Neural cell (in vitro differentiated cells): ENCODE measurements around the gene NPTN. TPM values are rescaled to one million over a fixed set of nuclear protein-coding genes. Genes with fewer than 3 reads are reported as not detected.

Experiments
- H2AFZ ChIP-seq: fragments of 200-600, 300-800 bp; sonication (generic), shearing (Covaris generic); 2 replicates; pipeline ENCODE4 v1.6.0; 2014; ENCODE audit warnings: low read depth, mild to moderate bottlenecking, antibody characterized with exemption, low read length, moderate library complexity
- H3F3A ChIP-seq: fragments of 200-600 bp; shearing (Covaris generic); 2 replicates; pipeline ENCODE4 v1.6.1; 2016; ENCODE audit warnings: mild to moderate bottlenecking, moderate library complexity, mixed read lengths, antibody characterized with exemption, low read length; ENCODE audit not compliant: insufficient read depth, poor library complexity, severe bottlenecking
- H3K27ac ChIP-seq: fragments of 200-600, 300-800 bp; sonication (generic), shearing (Covaris generic); 2 replicates; pipeline ENCODE4 v1.5.1; 2014; ENCODE audit warnings: mild to moderate bottlenecking, low read length, moderate library complexity
- H3K27me3 ChIP-seq: fragments of 300-800, 200-600 bp; sonication (generic), shearing (Covaris generic); 2 replicates; pipeline ENCODE4 v1.6.0; 2014; ENCODE audit warnings: mild to moderate bottlenecking, low read depth, low read length, moderate library complexity; ENCODE audit not compliant: insufficient read depth
- H3K36me3 ChIP-seq: fragments of 300-800, 200-600 bp; sonication (generic), shearing (Covaris generic); 2 replicates; pipeline ENCODE4 v1.5.1; 2014; ENCODE audit warnings: mild to moderate bottlenecking, antibody characterized with exemption, low read length, moderate library complexity; ENCODE audit not compliant: insufficient read depth
- H3K4me2 ChIP-seq: fragments of 300-800, 200-600 bp; sonication (generic), shearing (Covaris generic); 2 replicates; pipeline ENCODE4 v1.6.0; 2014; ENCODE audit warnings: mild to moderate bottlenecking, low read length
- H3K4me3 ChIP-seq: fragments of 300-800, 200-600 bp; sonication (generic), shearing (Covaris generic); 2 replicates; pipeline ENCODE4 v1.5.1; 2014; ENCODE audit warnings: mild to moderate bottlenecking, low read length, moderate library complexity
- H3K79me2 ChIP-seq: fragments of 200-600 bp; shearing (Covaris generic); replicated peaks from 2 replicates; pipeline ENCODE4 v1.6.0; 2014; ENCODE audit warnings: mild to moderate bottlenecking, low read length, moderate library complexity; ENCODE audit not compliant: insufficient read depth
- H3K9ac ChIP-seq: fragments of 300-800, 200-600 bp; sonication (generic), shearing (Covaris generic); 2 replicates; pipeline ENCODE4 v1.6.1; 2016; ENCODE audit warnings: mild to moderate bottlenecking, low read length, mixed read lengths
- H3K9me2 ChIP-seq: fragments of 200-600 bp; shearing (Covaris generic); 2 replicates; pipeline ENCODE4 v1.6.1; 2016; ENCODE audit warnings: mild to moderate bottlenecking, low read length, mixed read lengths; ENCODE audit not compliant: insufficient read depth
- H3K9me3 ChIP-seq: fragments of 200-600, 300-800 bp; sonication (generic), shearing (Covaris generic); 2 replicates; pipeline ENCODE4 v1.6.1; 2016; ENCODE audit warnings: mild to moderate bottlenecking, mixed run types, low read length, moderate library complexity, mixed read lengths
- H4K20me1 ChIP-seq: fragments of 200-600 bp; shearing (Covaris generic); 2 replicates; pipeline ENCODE4 v1.6.1; 2016; ENCODE audit warnings: mild to moderate bottlenecking, mixed run types; ENCODE audit not compliant: insufficient read depth
- CTCF ChIP-seq: fragments of 450-650 bp; IDR thresholded peaks from 2 replicates; pipeline ENCODE4 v1.5.1; 2014; ENCODE audit warnings: antibody characterized with exemption, mild to moderate bottlenecking, moderate library complexity; ENCODE audit not compliant: poor library complexity, severe bottlenecking
- EP300 ChIP-seq: fragments of 450-650 bp; conservative IDR thresholded peaks from 2 replicates; pipeline ENCODE4 v1.6.1; 2014; ENCODE audit warnings: antibody characterized with exemption, mild to moderate bottlenecking, moderate library complexity; ENCODE audit not compliant: poor library complexity, severe bottlenecking
- EZH2 ChIP-seq: fragments of 200-600, 300-800 bp; shearing (Covaris generic), sonication (generic); IDR thresholded peaks from 2 replicates; pipeline ENCODE4 v1.6.1; 2014; ENCODE audit warnings: antibody characterized with exemption, low read length, borderline replicate concordance, mild to moderate bottlenecking; ENCODE audit not compliant: insufficient read depth, poor library complexity, severe bottlenecking
- MXI1 ChIP-seq: fragments of 450-650 bp; conservative IDR thresholded peaks from 2 replicates; pipeline ENCODE4 v1.6.1; 2014; ENCODE audit warnings: antibody characterized with exemption, mild to moderate bottlenecking; ENCODE audit not compliant: poor library complexity, severe bottlenecking
- POLR2AphosphoS5 ChIP-seq: IDR thresholded peaks from 2 replicates; pipeline ENCODE4 v1.6.1; 2012
- RAD21 ChIP-seq: fragments of 450-650 bp; conservative IDR thresholded peaks from 2 replicates; pipeline ENCODE4 v1.6.1; 2014; ENCODE audit warnings: antibody characterized with exemption, mild to moderate bottlenecking, moderate library complexity
- SMC3 ChIP-seq: fragments of 450-650 bp; conservative IDR thresholded peaks from 2 replicates; pipeline ENCODE4 v1.6.1; 2014; ENCODE audit warnings: antibody characterized with exemption, mild to moderate bottlenecking, moderate library complexity; ENCODE audit not compliant: poor library complexity
- TAF1 ChIP-seq: IDR thresholded peaks from 2 replicates; pipeline ENCODE4 v1.6.1; 2012; ENCODE audit warnings: low read depth
- polyA plus RNA-seq: library from polyadenylated mRNA; depleted of rRNA; stranded (reverse); fragments of >200 nt; gene quantifications from 2 replicates; pipeline ENCODE4 v1.2.3, GENCODE V29; 2014
- TF ChIP-seq, protein P1 (sequence below): IDR thresholded peaks from 2 replicates; pipeline ENCODE4 v1.6.1; 2012; ENCODE audit warnings: borderline replicate concordance

Gene NPTN
- polyA plus RNA-seq, 1 donor from 2014 or later: 237 TPM

GRCh38 chr15:73602992-73603391 lies 30.2 kb downstream of the NPTN start:
- Histone ChIP-seq H3K9ac (no peak overlapping the region), H2AFZ (no peak overlapping the region), H3K27me3 (no peaks in the 10 kb centered on the region), H3K9me3 (no peaks in the 10 kb centered on the region), H3K36me3 (no peaks in the 10 kb centered on the region), H3K79me2 (peaks cover 40% of the 10 kb centered on the region), H3F3A (no peaks in the 10 kb centered on the region), H3K4me3 (no peak overlapping the region), H3K4me2 (no peak overlapping the region), H3K27ac (no peak overlapping the region), H4K20me1 (no peaks in the 10 kb centered on the region), H3K9me2 (no peaks in the 10 kb centered on the region)
- TF ChIP-seq, protein P1, sequence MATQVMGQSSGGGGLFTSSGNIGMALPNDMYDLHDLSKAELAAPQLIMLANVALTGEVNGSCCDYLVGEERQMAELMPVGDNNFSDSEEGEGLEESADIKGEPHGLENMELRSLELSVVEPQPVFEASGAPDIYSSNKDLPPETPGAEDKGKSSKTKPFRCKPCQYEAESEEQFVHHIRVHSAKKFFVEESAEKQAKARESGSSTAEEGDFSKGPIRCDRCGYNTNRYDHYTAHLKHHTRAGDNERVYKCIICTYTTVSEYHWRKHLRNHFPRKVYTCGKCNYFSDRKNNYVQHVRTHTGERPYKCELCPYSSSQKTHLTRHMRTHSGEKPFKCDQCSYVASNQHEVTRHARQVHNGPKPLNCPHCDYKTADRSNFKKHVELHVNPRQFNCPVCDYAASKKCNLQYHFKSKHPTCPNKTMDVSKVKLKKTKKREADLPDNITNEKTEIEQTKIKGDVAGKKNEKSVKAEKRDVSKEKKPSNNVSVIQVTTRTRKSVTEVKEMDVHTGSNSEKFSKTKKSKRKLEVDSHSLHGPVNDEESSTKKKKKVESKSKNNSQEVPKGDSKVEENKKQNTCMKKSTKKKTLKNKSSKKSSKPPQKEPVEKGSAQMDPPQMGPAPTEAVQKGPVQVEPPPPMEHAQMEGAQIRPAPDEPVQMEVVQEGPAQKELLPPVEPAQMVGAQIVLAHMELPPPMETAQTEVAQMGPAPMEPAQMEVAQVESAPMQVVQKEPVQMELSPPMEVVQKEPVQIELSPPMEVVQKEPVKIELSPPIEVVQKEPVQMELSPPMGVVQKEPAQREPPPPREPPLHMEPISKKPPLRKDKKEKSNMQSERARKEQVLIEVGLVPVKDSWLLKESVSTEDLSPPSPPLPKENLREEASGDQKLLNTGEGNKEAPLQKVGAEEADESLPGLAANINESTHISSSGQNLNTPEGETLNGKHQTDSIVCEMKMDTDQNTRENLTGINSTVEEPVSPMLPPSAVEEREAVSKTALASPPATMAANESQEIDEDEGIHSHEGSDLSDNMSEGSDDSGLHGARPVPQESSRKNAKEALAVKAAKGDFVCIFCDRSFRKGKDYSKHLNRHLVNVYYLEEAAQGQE: no peak
- no peak for TF ChIP-seq SMC3
- TF ChIP-seq MXI1: no peak
- no peak for TF ChIP-seq POLR2AphosphoS5
- TF ChIP-seq EZH2: no peak
- TF ChIP-seq EP300: no peak
- no peak for TF ChIP-seq CTCF
- no peak for TF ChIP-seq TAF1
- TF ChIP-seq RAD21: no peak

GRCh38 chr15:73602446-73602843 lies 30.7 kb downstream of the NPTN start:
- H3K79me2 ChIP-seq: peaks cover 43% of the 10 kb centered on the region

More at GRCh38 chr15:73602446-73602843, 30.7 kb downstream of the NPTN start:
- H3K27me3 ChIP-seq: no peaks in the 10 kb centered on the region
- peak overlapping the region; percentile 38 for H3K4me2 ChIP-seq
- H3F3A ChIP-seq: no peaks in the 10 kb centered on the region
- H3K4me3 ChIP-seq: peak overlapping the region; percentile 48
- H4K20me1 ChIP-seq: no peaks in the 10 kb centered on the region
- no peaks in the 10 kb centered on the region for H3K9me3 ChIP-seq
- no peaks in the 10 kb centered on the region for H3K36me3 ChIP-seq
- no peaks in the 10 kb centered on the region for H3K9me2 ChIP-seq
- TF ChIP-seq POLR2AphosphoS5 (no peak), MXI1 (no peak), EP300 (no peak), RAD21 (no peak), CTCF (no peak), SMC3 (no peak), TAF1 (no peak), EZH2 (no peak)
- TF ChIP-seq, protein P1: no peak
- H3K9ac ChIP-seq: peak overlapping the region; percentile 45
- no peak overlapping the region for H2AFZ ChIP-seq
- peak overlapping the region; percentile 54 for H3K27ac ChIP-seq
